H1 (cell line): ENCODE measurements around the gene EML5. TPM values are rescaled to one million over a fixed set of nuclear protein-coding genes. Genes with fewer than 3 reads are reported as not detected.
A peak's percentile ranks its signal among the peaks of the same experiment; 100 is the strongest.

Source experiments
- CEBPB ChIP-seq: IDR thresholded peaks from 2 replicates; pipeline ENCODE4 v1.6.1; 2012; ENCODE audit warnings: low read depth, low read length
- CREB1 ChIP-seq: IDR thresholded peaks from 2 replicates; pipeline ENCODE4 v1.6.1; 2012; ENCODE audit warnings: inconsistent platforms
- EP300 ChIP-seq, 2 experiments: IDR thresholded peaks; 1 replicate in 1 of 2; 2 replicates in 1 of 2; pipeline ENCODE4 v1.6.1; 2011 to 2012; ENCODE audit warnings: low read depth in 2 of 2, low read length in 2 of 2, mild to moderate bottlenecking in 2 of 2, borderline replicate concordance in 1 of 2, inconsistent platforms in 1 of 2, moderate library complexity in 1 of 2
- MAFK ChIP-seq: IDR thresholded peaks from 2 replicates; pipeline ENCODE4 v1.6.1; 2012; ENCODE audit warnings: low read depth, mild to moderate bottlenecking, improper control_type of control experiment, low read length
- RNF2 ChIP-seq: fragments of 200-900, 300-1000 bp; sonication (generic); IDR thresholded peaks from 2 replicates; pipeline ENCODE4 v1.7.1; 2016; ENCODE audit warnings: borderline replicate concordance, low read depth, mild to moderate bottlenecking, antibody characterized with exemption, low read length; ENCODE audit not compliant: poor library complexity, severe bottlenecking; ENCODE audit errors: missing control alignments
- SAP30 ChIP-seq: fragments of 300-600 bp; sonication (generic); IDR thresholded peaks from 2 replicates; pipeline ENCODE4 v1.7.1; 2012; ENCODE audit warnings: low read length, moderate library complexity, mild to moderate bottlenecking, inconsistent platforms; ENCODE audit not compliant: insufficient read depth, insufficient replicate concordance
- polyA plus RNA-seq, 7 experiments: library from polyadenylated mRNA; depleted of rRNA in 3 of 7; stranded (reverse) in 5 of 7; unstranded in 2 of 7; fragments of >200 nt in 5 of 7; fragments of 200-250 nt in 2 of 7; gene quantifications; 1 replicate in 5 of 7; 2 replicates in 1 of 7; 4 replicates in 1 of 7; pipeline versions ENCODE4 v1.2.1 to v1.2.3, GENCODE V29; 2011 to 2013; ENCODE audit warnings: missing spikeins in 2 of 7, mixed read lengths in 2 of 7
- total RNA-seq: library from RNA; stranded (reverse); fragmentation: NEBNext Ultra II Directional; extraction: Animal tissue kit (Norgen Biotek cat#: 25700); gene quantifications from 2 replicates; pipeline ENCODE4 v1.2.1, GENCODE V29; 2021

The EML5 gene
- total and polyA plus RNA-seq, 2 of the 8 experiments (the other 6 are each of a cell fraction or from before 2014, with no cell fraction given), result 0.39 to 0.88 TPM

DNA sequence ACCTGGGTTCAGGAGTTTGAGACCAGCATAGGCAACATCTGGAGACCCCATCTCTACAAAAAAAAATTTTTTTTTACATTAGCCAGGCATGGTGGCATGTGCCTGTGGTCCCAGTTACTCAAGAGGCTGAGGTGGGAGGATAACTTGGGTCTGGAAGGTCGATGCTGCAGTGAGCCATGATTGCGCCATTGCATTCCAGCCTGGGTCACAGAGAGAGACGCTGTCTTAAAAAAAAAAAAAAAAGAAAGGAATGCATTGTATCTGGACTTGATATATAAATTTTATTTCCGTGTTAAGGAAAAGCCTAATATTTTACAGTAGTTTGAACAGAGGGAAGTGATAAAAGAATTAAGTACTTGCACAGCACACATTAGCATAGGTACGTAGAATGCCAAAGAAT, 132.7 kb downstream of the EML5 start (continued):
- TF ChIP-seq RNF2, result no peak
- TF ChIP-seq CREB1, result no peak
- no peak for TF ChIP-seq EP300 (IDR thresholded peaks at IDR 0.05; ENCODE audit: borderline replicate concordance in 1 of 2, low read depth in 2 of 2, low read length in 2 of 2)
- no peak for TF ChIP-seq SAP30
- no peak for TF ChIP-seq MAFK
- TF ChIP-seq CEBPB, result peak; percentile 52; the same call in 1 of the 2 replicates
